Activated CD4-positive, alpha-beta T cell treated with anti-CD3 and anti-CD28 coated beads for 36 hours (primary cell): Measurements from ENCODE around the gene CAPN11. TPM values are rescaled to one million over a fixed set of nuclear protein-coding genes. Genes with fewer than 3 reads are reported as not detected.

ENCODE experiments used
- ATAC-seq: fragments of 200-7000 bp; cut with Tn5 transposase; one replicate; pipeline ENCODE4 v1.10.0; 2021; ENCODE audit warnings: mild to moderate bottlenecking, moderate library complexity
- CTCF ChIA-PET: fragments of 350-600 bp; sonication (Branson Sonifier 250); formaldehyde crosslinking; loops from one replicate; lab custom pipeline; 2021; ENCODE audit warnings: antibody characterized with exemption; lab: Charles Lee
- POLR2A ChIA-PET: fragments of 350-600 bp; sonication (Branson Sonifier 250); formaldehyde crosslinking; loops from one replicate; lab custom pipeline; 2021; ENCODE audit warnings: antibody characterized with exemption, inconsistent platforms; lab: Charles Lee
- DNase-seq: peaks from one replicate; pipeline ENCODE4 v3.0.0-alpha.2; 2020
- H3K27ac Mint-ChIP-seq: one replicate; pipeline ENCODE4 v1.8.0; 2021; ENCODE audit warnings: mixed read lengths
- H3K27me3 Mint-ChIP-seq: one replicate; pipeline ENCODE4 v1.8.0; 2021; ENCODE audit warnings: mixed read lengths
- H3K36me3 Mint-ChIP-seq: one replicate; pipeline ENCODE4 v1.8.0; 2021; ENCODE audit warnings: low read depth, mixed read lengths
- H3K4me1 Mint-ChIP-seq: one replicate; pipeline ENCODE4 v1.8.0; 2021; ENCODE audit warnings: mixed read lengths
- H3K4me3 Mint-ChIP-seq: one replicate; pipeline ENCODE4 v1.8.0; 2021; ENCODE audit warnings: mild to moderate bottlenecking, moderate library complexity, mixed read lengths
- H3K9me3 Mint-ChIP-seq: one replicate; pipeline ENCODE4 v1.8.0; 2021; ENCODE audit warnings: low read depth, mixed read lengths
- intact Hi-C, 2 experiments: fragments of 100-400 bp; cut with DNase I in 1 of 2; cut with micrococcal nuclease in 1 of 2; formaldehyde crosslinking; loops; one replicate each; pipeline versions ENCODE4 v1.14.2 to v1.15.1; 2022 to 2024; cut with DNase I, micrococcal nuclease
- total RNA-seq, 2 experiments: library from RNA; stranded (reverse); gene quantifications; one replicate each; pipeline ENCODE4 v1.2.3, GENCODE V29; 2021

CAPN11 gene
- total RNA-seq, 2 experiments from 2014 or later: 1.2 to 1.3 TPM

DNA sequence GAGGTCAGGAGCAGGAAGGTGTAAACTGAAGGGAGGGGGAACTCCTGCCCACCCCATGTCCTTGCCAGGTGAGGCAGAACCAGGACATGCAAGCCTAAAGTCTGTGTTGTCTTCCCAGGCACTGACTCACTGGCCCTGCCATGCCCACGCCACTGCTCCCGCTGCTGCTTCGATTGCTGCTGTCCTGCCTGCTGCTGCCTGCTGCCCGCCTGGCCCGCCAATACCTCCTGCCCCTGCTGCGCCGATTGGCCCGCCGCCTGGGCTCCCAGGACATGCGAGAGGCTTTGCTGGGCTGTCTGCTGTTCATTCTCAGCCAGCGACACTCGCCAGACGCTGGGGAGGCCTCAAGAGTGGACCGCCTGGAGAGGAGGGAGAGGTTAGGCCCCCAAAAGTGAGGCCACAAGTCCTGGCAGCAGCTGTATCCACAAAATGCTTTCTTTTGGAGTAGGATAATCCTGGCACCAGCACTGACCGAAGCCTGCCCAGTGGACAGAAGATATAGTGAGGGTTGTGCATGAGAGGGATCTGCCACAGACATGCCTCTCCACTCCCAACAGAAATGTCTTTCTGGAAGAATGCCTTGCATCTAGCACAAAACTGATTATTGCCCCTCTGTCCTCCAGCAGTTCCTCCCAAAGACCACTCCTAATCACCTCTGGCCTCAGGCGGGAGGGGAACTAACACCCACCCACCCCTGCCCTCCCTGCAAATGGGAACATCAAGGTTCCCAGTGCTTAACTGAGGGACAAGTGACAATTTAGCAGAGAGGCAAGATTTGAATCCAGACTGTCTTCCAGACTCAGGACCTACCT is 58.9 kb downstream of the CAPN11 start:
- CTCF ChIA-PET: no interaction called here
- POLR2A ChIA-PET: no interaction called here
- intact Hi-C loops: no loop called here
- Mint-ChIP-seq H3K27ac (no peak overlapping the region), H3K27me3 (peaks cover 3% of the 10 kb centered on the region), H3K4me3 (no peak overlapping the region), H3K4me1 (peaks cover 27% of the 10 kb centered on the region), H3K36me3 (no peaks in the 10 kb centered on the region), H3K9me3 (no peaks in the 10 kb centered on the region)
- ATAC-seq (no peak), DNase-seq (no peak)

DNA sequence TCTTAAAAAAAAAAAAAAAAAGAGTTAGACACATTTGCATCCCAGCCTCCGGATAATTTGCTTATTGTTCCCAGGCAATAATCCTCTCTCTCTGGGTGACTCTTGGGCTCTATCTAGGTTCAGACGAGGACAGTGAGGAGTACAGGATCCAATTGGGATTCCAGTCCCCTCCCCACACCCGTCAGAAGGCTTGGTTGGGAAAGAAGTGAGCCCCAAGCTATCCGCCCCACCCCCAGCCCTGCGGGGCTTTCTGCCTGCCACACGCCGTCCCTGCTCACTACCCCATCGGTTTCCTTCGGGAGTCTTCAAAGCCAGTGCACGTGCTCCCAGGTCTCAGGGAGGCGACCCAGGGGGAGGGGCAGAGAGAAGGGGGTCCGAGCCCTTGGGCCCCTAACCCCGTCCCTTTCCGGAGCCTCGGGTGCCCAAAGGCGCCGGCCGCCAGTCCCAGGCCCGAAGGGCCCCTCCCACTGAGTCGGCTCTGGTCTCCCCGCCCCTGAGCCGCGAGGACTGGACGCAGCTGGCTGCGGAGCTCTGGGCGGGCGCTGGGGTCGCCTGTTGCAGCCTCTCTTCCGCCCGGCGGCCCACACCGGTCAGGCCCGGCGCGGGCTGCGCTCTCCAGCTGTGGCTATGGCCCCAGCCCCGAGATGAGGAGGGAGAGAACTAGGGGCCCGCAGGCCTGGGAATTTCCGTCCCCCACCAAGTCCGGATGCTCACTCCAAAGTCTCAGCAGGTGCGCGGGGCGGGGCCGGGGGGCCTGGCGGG is 60.6 kb downstream of the CAPN11 start:
- Mint-ChIP-seq H3K4me1 (peaks cover 33% of the 10 kb centered on the region), H3K36me3 (no peaks in the 10 kb centered on the region), H3K9me3 (no peaks in the 10 kb centered on the region), H3K4me3 (no peak overlapping the region), H3K27ac (no peak overlapping the region), H3K27me3 (peaks cover 3% of the 10 kb centered on the region)
- intact Hi-C loops: no loop called here
- DNase-seq (peak; percentile 54), ATAC-seq (no peak)
- POLR2A ChIA-PET: interaction anchor here (0.6 kb wide), 1 partner anchor 1247 kb away, joined by 3 read pairs; no protein-coding TSS in a partner anchor
- CTCF ChIA-PET: interaction anchor here (1.4 kb wide), 1 partner anchor 93 kb away, joined by 4 read pairs; the partner anchor contains the start of gene AARS2

DNA sequence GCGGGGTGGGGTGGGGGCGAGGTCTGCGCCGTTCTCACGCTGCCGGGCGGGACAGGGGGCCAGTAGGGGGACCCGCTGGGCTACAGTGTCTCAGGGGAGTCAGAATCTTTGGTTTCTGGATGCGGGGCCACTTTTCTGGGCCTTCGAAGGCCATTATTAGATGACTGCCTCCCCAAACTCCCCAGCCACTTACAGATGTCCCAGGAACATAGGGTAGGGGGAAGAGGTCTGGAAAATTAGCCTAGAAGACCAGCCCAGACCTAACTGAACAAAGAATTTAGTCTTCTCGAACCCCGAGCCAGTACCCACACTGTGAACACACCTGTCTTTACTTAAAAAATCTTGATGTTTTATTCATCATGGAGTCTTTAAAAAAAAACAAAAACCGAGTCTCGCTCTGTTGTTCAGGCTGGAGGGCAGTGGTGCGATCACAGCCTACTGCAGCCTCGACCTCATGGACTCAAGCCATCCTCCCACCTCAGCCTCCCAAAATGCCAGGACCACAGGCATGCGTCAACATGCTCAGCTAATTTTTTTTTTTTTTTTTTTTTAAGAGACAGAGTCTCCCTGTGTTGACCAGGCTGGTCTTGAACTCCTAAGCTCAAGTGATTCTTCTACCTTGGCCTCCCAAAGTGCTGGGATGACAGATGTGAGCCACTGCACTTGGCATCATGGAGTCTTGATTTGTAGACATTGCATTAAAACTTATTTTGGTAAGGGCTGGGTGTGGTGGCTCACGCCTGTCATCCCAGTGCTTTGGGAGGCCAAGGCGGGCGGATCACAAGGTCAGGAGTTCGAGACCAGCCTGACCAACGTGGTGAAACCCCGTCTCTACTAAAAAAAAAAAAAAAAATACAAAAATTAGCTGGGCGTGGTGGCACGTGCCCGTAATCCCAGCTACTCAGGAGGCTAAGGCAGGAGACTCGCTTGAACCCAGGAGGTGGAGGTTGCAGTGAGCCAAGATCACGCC is 61.5 kb downstream of the CAPN11 start:
- ChIA-PET POLR2A (no interaction called here), CTCF (interaction anchor here (0.6 to 1.4 kb wide), 4 partner anchors 93 to 1577 kb away, joined by 3 to 4 read pairs (median 3); partner anchors contain the start of gene AARS2)
- no peak for ATAC-seq
- no peak overlapping the region for H3K27ac Mint-ChIP-seq
- peaks cover 42% of the 10 kb centered on the region for H3K4me1 Mint-ChIP-seq
- no peaks in the 10 kb centered on the region for H3K9me3 Mint-ChIP-seq
- peaks cover 2% of the 10 kb centered on the region for H3K36me3 Mint-ChIP-seq
- peaks cover 3% of the 10 kb centered on the region for H3K27me3 Mint-ChIP-seq
- no peak overlapping the region for H3K4me3 Mint-ChIP-seq
- no peak for DNase-seq
- intact Hi-C loops: loop anchor here in 1 of 2 experiments (2.0 kb wide), 1 partner anchor 27 kb away; the partner anchor contains the start of gene HSP90AB1

DNA sequence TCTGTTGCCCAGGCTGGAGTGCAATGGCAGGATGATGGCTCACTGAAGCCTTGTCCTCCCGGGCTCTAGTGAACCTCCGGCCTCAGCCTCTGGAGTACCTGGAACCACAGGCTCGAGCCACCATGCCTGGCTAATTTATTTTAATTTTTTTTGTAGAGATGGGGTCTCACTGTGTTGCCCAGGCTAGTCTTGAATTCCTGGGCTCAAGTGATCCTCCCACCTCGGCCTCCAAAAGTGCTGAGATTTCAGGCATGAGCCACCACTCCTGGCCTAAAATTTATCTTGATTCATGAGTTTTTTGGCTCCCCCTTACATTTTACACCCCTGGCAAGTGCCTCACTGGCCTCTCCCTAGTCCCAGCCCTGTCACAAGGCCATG is 62.3 kb downstream of the CAPN11 start:
- CTCF ChIA-PET: interaction anchor here (0.6 to 1.7 kb wide), 10 partner anchors 13 to 1578 kb away, joined by 3 to 7 read pairs (median 3); no protein-coding TSS in a partner anchor
- H3K4me1 Mint-ChIP-seq: peaks cover 46% of the 10 kb centered on the region
- H3K9me3 Mint-ChIP-seq: no peaks in the 10 kb centered on the region
- H3K27me3 Mint-ChIP-seq: peaks cover 3% of the 10 kb centered on the region
- no peak for ATAC-seq
- peaks cover 2% of the 10 kb centered on the region for H3K36me3 Mint-ChIP-seq
- intact Hi-C loops: loop anchor here in 1 of 2 experiments (2.0 kb wide), 1 partner anchor 26 kb away; the partner anchor contains the start of gene HSP90AB1
- no peak for DNase-seq
- peak overlapping the region; percentile 69 for H3K27ac Mint-ChIP-seq
- H3K4me3 Mint-ChIP-seq: peak overlapping the region; percentile 10
- POLR2A ChIA-PET: no interaction called here

DNA sequence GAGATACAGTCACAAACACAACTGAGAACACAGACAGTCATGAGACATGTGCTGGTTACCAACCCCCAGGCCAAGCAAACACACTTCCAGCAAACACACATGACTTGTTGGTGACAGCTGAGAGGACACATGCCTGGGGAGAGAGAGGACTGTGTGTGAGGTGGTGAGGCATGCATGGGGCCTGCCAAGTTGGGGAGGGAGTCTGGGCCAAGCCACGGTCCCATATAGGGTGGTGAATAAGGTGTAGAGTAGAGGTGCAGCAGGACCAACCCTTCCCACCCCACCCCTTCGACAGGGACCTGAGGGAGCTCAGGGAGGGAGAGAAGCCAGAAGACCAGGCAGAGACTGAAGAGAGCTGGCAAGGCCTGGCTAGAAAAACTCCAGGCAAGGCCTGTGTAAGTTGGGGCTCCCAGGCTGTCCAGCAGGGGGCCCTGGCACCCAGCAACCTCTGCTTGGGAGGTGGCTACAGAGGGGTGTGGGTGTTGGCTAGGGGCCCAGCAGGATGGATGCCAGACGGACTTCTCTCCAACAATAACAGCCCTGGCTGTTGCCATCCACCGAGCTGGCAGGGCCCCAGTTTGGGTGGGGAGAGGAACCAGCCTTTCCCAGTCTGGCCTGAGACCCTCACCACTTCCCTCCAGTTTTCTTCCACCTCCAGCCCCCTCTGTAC is 62.8 kb downstream of the CAPN11 start:
- Mint-ChIP-seq H3K4me1 (peaks cover 48% of the 10 kb centered on the region), H3K27ac (peak overlapping the region; percentile 69), H3K27me3 (peaks cover 3% of the 10 kb centered on the region), H3K36me3 (peaks cover 6% of the 10 kb centered on the region), H3K9me3 (no peaks in the 10 kb centered on the region), H3K4me3 (peak overlapping the region; percentile 10)
- intact Hi-C loops: loop anchor here in 1 of 2 experiments (2.0 kb wide), 1 partner anchor 25 kb away; the partner anchor contains the start of gene HSP90AB1
- peak; percentile 70 for ATAC-seq
- CTCF ChIA-PET: interaction anchor here (0.6 to 1.8 kb wide), 11 partner anchors 8 to 556 kb away, joined by 3 to 7 read pairs (median 3); no protein-coding TSS in a partner anchor
- peak; percentile 90 for DNase-seq
- POLR2A ChIA-PET: interaction anchor here (0.5 kb wide), 1 partner anchor 15 kb away, joined by 8 read pairs; no protein-coding TSS in a partner anchor

DNA sequence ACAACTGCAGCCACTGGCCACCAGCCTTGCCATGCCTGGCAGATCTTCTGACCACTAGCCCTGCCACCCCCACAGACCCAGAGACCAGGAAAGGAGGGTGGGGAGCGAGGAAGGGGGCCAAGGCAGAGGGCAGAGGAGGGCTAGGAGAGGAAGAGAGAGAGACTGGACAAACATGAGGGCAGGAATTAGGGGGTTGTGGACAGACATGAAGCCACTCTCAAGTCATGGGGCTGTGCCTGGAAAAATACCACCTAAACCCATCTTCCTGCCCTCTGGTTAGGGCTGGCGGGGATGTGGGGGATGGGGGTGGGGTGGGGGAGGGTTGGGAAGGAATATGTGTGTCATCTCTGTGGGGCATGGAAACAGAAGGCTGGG is 63.3 kb downstream of the CAPN11 start:
- DNase-seq (peak; percentile 22), ATAC-seq (no peak)
- Mint-ChIP-seq H3K4me1 (peaks cover 48% of the 10 kb centered on the region), H3K36me3 (peaks cover 9% of the 10 kb centered on the region), H3K27me3 (peaks cover under 1% of the 10 kb centered on the region), H3K4me3 (no peak overlapping the region), H3K27ac (no peak overlapping the region), H3K9me3 (no peaks in the 10 kb centered on the region)
- CTCF ChIA-PET: interaction anchor here (1.0 to 1.8 kb wide), 6 partner anchors 9 to 104 kb away, joined by 3 to 7 read pairs (median 4); no protein-coding TSS in a partner anchor
- intact Hi-C loops: loop anchor here in 1 of 2 experiments (2.0 kb wide), 2 partner anchors 25 to 35 kb away; partner anchors contain the start of genes HSP90AB1 and SLC35B2
- POLR2A ChIA-PET: interaction anchor here (0.5 to 3.2 kb wide), 2 partner anchors 15 to 24 kb away, joined by 8 to 55 read pairs; partner anchors contain the start of gene HSP90AB1

DNA sequence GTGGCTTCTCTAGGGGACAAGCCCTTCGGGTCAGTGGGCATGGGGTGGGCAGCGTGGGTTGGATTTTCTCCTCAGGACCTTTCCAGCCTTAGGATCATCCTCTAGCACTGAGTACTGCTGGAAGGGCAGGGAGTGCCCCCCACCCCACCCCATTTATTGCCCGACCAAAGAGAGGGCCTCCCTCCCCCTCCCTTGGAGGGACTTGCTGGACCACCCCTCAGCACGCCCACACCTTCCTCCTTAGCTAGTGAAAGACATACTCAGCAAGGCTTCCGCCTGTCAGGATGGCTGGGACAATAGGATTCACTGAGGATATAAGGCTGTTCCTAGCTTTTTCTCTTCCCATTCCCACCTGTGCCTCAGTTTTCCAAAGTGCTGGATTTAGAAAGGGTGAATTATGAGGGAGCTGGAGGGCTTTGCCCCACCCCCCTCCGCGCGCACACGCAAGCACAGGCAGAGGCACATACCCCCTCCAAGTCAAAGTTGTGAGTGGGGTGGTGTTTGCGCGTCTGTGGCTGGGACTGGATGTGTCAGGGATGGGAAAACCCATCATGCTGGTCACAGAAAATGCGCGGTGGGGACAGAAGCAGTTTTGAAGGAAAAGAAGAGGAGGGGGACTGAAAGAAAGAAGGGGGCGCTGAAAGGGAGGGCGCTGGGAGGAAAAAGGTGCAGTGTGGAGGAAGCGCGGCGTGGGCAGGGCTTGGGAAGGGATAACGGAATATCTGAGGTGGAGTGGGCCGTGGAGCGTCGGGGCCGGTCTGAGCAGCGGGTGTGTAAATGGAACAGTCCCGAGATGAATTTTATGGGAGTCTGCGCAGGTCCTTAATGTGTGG is 64.1 kb downstream of the CAPN11 start:
- Mint-ChIP-seq H3K27ac (peak overlapping the region; percentile 71), H3K4me1 (peaks cover 48% of the 10 kb centered on the region), H3K4me3 (peak overlapping the region; percentile 83), H3K36me3 (peaks cover 9% of the 10 kb centered on the region), H3K9me3 (no peaks in the 10 kb centered on the region), H3K27me3 (no peaks in the 10 kb centered on the region)
- intact Hi-C loops: loop anchor here (1.0 to 2.0 kb wide), 9 partner anchors 16 to 451 kb away; partner anchors contain the start of genes AARS2 (in 1 of the 2), CDC5L (in 1 of the 2), MRPL14 (in 1 of the 2) and NFKBIE (in 1 of the 2)
- ChIA-PET POLR2A (interaction anchor here (0.6 to 3.2 kb wide), 3 partner anchors 24 to 198 kb away, joined by 3 to 55 read pairs (median 28); partner anchors contain the start of genes HSP90AB1 and SLC35B2), CTCF (interaction anchor here (0.7 to 1.8 kb wide), 6 partner anchors 9 to 288 kb away, joined by 3 to 7 read pairs (median 4); no protein-coding TSS in a partner anchor)
- DNase-seq: peak; percentile 40
- peak; percentile 2 for ATAC-seq

DNA sequence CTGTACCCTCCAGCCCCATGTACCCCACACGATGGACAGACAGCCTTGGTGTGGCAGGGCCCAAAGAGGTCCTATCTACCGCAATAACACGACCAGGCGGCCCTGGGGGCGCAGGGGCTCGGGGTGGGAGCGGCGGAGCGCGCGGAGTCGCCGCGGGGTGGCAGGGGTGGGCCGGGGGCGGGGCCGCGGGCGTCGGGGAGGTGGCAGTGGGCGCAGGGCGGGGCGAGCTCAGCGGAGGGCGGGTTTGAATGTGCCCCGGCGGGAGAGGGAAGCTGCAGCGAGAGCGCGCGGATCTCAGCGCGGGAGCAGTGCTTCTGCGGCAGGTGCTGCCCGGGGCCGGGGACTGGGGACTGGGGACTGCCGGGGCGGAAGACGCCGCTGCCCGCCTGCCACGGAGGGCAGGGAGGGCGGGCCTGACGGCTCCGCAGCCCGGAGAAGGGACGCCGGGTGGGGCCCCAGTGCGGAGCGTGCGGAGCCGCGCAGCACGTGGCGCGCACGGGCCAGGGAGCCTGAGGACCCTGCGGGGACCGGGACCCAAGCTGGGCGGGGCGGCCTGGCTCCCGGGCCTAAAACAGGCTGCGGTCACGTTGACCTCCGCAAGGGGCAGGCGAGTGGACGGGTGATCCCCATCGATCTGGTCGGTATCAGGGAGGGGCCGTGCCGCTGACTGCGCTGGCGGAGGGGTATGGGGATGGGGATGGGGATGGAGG is 64.9 kb downstream of the CAPN11 start, which contains the start of gene SLC29A1:
SLC29A1 (plus strand) TSS at position 277 of the 710 bp plus-strand sequence. CDS start 3,719 bp downstream, outside the sequence.
- POLR2A ChIA-PET: interaction anchor here (0.6 to 3.2 kb wide), 5 partner anchors 10 to 594 kb away, joined by 3 to 55 read pairs (median 3); partner anchors contain the start of genes GTPBP2, HSP90AB1 and SLC35B2
- peak within 1 kb of the TSS; percentile 71 for H3K27ac Mint-ChIP-seq
- peaks cover 9% of the 10 kb centered on the region for H3K36me3 Mint-ChIP-seq
- no peaks in the 10 kb centered on the region for H3K27me3 Mint-ChIP-seq
- CTCF ChIA-PET: interaction anchor here (0.6 to 1.8 kb wide), 13 partner anchors 14 to 289 kb away, joined by 3 to 10 read pairs (median 5); partner anchors contain the start of genes AARS2 and HSP90AB1
- H3K4me3 Mint-ChIP-seq: peak within 1 kb of the TSS; percentile 83
- peaks cover 45% of the 10 kb centered on the region for H3K4me1 Mint-ChIP-seq
- intact Hi-C loops: loop anchor here (1.0 to 2.0 kb wide), 12 partner anchors 14 to 452 kb away; partner anchors contain the start of genes NFKBIE (in 2 of the 2), AARS2 (in 1 of the 2), CDC5L (in 1 of the 2) and MRPL14 (in 1 of the 2)
- no peaks in the 10 kb centered on the region for H3K9me3 Mint-ChIP-seq
- ATAC-seq (peak; percentile 73), DNase-seq (peak; percentile 93)
